Measurements from ENCODE around the gene GAMT.

The GAMT gene

GRCh38 chr19:1417681-1418495, 16.5 kb upstream of the GAMT start:
- DNase-seq = no peak

GRCh38 chr19:1417145-1417544, 15.8 kb upstream of the GAMT start:
- no peak for DNase-seq

GRCh38 chr19:1416014-1416841, 14.9 kb upstream of the GAMT start:
- DNase-seq = no peak

- DNase-seq = no peak
Observed at GRCh38 chr19:1412995-1413800, 11.9 kb upstream of the GAMT start.

DNA sequence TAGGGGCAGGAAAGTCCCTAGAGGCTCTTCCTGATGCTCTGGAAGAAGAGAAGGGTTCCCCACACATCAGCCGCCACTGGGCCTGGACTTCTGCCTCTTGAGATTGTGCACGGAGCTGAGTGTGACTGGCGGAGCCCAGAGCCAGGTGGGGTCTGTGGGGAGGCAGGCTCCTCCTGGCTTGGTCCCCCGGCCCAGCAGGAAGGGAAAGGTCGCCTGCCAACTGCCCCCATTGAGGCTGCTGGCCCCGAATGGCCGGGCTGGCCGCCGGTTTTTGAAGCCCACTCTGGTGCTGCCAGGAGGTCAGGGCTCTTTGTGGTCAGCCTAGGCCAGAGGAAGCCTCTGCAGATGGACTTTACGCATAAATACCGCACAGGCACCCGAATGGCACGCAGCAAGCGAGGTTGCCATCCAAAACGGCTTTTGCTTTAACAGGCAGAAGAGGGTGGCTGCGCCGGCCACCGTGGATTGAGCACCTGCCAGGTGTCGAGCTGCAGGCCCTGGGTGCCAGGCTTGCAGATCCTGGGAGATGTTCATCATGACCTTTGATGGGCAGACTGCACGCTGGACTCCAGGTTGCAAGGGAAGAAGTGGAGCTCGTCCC, 11.1 kb upstream of the GAMT start:
- no peak for DNase-seq

GRCh38 chr19:1411255-1412191, 10.2 kb upstream of the GAMT start:
- DNase-seq = peak; percentile 27

- DNase-seq = no peak
Observed at GRCh38 chr19:1410789-1411188, 9.4 kb upstream of the GAMT start.

- DNase-seq = no peak
Observed at GRCh38 chr19:1410136-1410786, 8.9 kb upstream of the GAMT start.

GRCh38 chr19:1409204-1410005, 8.1 kb upstream of the GAMT start:
- no peak for DNase-seq

DNA sequence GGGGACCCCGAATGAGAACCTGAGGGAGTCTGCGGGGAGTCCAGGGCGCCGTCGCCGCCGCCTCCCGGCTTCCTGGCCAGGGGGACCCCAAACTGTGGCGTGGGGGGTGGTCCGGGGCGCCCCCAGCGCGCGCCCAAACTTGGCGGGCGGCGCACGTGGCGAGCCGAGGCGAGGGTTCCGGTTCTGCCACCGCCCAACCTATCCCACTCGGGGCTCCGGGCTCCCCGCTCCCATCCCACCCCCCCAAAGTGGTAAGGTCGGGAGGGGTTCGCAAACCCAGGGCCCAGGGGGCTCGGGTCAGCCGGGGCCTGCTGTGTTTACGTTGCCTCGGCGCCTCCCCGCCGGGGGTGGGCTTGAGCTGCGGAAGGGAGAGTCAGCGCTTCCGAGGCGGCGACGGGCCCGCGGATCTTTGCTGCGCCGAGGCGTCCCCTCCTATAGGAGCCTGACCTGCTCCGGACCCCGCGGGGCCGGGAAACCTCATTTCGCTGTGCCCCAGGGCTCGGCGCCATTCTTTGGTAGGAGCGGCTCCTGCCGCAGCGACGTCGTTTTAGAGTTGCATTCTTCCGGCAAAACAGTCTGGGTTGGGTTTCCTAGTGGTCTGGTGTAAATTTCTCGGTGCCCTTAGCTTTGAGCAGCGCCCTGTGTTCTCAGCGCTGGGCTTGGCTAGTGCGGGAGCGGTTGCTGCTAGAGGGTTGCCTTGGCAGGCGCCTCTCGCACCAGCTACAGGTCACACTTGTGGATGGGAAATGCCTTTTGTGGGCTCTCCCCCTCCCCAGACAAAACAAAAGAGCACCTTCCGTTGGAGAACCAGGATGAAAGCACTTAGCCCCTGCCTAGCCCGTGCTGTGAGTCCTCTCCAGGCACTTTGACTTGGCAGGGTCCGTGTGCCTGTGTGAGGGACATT, 7.2 kb upstream of the GAMT start:
- peak; percentile 66 for DNase-seq

DNA sequence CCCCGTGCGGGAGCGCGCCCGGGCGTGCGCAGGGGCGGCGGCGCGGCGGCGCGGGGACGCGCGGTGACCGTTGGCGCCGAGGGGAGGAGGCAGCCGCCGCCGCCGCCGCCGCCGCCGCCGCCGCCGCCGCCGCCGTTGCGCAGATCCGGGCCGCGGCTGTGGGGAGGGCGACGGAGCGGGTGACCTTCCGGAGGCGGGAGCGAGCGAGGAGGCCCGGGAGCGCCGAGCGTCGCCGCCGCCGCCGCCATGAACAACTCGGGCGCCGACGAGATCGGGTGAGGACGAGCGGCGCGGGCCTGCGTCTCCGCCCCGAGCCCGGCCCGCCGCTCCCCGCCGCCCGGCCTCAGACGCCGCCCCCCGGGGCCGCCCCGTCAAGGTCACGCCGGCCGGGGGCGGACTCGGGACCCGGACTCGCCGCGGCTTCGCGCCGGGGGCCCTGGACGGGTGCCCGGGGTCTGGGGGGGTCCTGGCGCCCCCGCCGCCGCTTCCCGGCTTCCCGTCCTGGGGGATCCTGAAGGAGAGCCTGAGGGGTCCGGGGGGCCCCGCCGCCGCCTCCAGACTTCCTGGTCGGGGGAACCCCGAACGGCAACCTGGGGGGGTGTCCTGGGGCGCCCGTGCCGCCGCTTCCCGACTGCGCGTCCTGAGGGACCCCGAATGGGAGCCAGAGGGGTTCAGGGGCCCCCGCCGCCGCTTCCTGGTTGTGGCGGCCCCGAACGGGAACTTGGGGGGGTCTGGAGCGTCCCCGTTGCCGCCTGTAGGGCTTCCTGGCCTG, 6.4 kb upstream of the GAMT start, which contains the start of gene DAZAP1:
DAZAP1 (plus strand) TSS at position 59 of the 772 bp plus-strand sequence; CDS start at position 247, 188 bp downstream.
- peak; percentile 15 for DNase-seq

DNA sequence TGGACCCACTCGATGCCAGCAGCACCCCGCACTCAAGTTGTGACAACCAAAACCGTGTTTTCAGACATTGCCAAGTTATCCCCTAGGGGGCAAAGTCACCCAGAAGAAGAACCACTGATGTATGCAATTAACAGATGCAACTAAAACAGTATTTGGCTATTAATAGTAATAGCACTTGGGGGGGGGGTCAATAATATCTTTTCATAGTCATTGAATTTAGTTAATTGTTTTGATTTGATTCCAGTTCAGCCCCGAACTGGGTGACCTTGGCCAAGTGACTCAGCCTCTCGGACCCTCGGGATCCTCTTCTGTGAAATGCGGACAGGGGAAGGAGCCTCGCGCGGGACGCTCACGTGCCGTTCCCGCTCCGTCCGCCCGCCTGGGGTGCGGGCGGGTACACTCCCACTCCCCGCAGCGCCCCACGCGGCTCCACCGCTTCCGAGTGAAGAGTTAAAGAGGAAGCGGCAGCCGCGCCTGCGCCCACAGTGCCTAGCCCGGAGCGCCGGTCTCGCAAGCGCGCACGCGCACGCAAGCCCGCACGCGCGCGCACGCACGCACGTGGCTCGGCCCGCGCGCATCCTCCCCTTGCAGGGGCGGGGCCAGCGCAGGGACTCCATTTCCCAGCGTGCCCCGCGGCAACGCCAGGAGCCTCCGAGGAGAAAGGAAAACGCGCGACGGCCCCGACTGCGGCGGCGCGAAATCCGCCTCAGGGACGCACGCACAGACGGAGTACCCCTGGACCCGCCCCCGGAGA, 5.6 kb upstream of the GAMT start:
- DNase-seq = peak; percentile 99

DNA sequence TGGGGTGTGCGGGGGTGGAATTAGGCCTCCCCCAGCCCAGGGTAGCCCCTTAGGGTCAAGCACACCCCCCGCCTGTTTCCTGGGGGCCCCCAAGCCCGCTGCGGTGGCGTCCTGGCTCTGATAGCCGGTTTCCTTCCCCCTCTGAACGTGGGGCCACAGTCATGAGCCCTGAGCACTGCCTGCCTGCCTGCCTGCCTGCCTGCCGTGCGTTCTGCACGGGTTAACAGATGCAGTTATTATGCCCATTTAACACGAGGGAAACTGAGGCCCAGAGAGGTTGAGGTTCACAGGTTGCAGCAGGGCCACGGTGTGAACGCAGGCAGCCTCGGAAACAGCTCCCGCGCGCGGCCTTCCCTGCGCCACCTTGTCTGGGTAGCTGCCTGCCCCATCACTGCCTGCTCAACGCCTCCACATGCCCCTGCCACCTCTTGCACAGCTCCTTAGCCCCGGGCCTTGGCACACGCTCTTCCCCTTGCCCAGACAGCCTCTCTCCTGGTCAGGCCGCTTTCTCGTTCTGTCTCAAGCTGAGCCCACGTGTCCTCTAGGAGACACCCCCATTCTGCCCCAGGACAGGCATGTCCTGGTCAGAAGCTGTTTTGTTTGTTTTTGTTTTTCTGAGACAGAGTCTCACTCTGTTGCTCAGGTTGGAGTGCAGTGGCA, 1.2 kb upstream of the GAMT start:
- DNase-seq = no peak

DNA sequence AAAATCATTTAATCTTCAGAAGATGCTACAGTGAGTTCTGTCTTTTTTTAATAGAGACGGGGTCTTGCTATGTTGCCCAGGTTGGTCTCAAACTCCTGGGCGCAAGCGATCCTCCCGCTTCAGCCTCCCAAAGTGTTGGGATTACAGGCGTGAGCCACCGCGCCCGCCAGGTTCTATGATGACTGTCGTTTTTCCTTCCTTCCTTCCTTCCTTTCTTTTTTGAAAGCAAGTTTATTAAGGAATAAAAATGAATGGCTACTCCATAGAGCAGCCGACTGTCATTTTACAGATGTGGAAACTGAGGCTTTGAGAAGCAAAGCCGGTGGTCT, 511 bp upstream of the GAMT start:
- no peak for DNase-seq

GRCh38 chr19:1400281-1401137, 833 bp downstream of the GAMT start:
- DNase-seq = no peak

DNA sequence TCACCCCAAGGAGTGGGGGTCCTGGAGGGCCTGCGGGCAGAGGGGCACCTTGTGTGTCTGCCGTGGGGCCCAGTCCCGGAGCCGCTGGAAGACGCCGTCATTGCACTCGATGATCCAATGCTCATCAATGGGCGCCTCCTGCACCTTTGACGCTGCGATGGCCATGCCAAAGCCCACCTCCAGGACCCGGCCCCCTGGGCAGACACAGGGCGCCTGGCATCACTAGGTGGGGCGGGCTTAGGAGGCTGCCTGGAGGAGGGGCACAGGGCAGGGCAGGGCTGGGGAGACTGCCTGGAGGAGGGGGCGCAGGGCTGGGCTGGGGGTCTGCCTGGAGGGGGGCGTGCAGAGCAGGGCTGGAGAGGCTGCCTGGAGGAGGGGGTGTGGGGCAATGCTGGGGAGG, 1.6 kb downstream of the GAMT start:
- no peak for DNase-seq

All from CD4-positive, alpha-beta T cell treated with Interleukin-4 for 4 hours (primary cell).